ENCODE data around the gene ARHGAP20. TPM values are rescaled to one million over a fixed set of nuclear protein-coding genes. Genes with fewer than 3 reads are reported as not detected.

Gene ARHGAP20
- total RNA-seq (1 to 10 TPM in 1 of 2 donors, under 1 TPM in 1; 0.79 to 1.5 TPM), polyA plus RNA-seq (under 1 TPM; 0.46 to 0.67 TPM)

GRCh38 chr11:110711776-110712658 lies at the start of gene ARHGAP20:
ARHGAP20 (minus strand) TSS chr11:110712437; CDS start chr11:110712231, 206 bp downstream.
- Histone ChIP-seq H3K36me3 (ENCODE audit: control insufficient read depth in 4 of 4, insufficient read depth in 3 of 4, low read depth in 1 of 4, low read length in 3 of 4) (no peaks in the 10 kb centered on the region), H3K27ac (ENCODE audit: low read depth in 1 of 2, low read length in 2 of 2) (peak within 1 kb of the TSS; percentile 49 to 83), H3K27me3 (ENCODE audit: control insufficient read depth in 4 of 4, insufficient read depth in 4 of 4, low read length in 3 of 4) (no peaks in the 10 kb centered on the region), H3K9ac (ENCODE audit: low read depth in 1 of 2, low read length in 2 of 2) (peak within 1 kb of the TSS; percentile 25 to 33), H3K4me1 (ENCODE audit: control insufficient read depth in 4 of 4, insufficient read depth in 4 of 4, low read length in 3 of 4) (peaks cover 5 to 26% (median 13%) of the 10 kb centered on the region in 4 donors), H3K4me3 (ENCODE audit: low read depth in 1 of 3, low read length in 3 of 3) (peak within 1 kb of the TSS; percentile 70 to 84 (median 75)), H3K9me3 (ENCODE audit: control insufficient read depth in 4 of 4, low read length in 3 of 4) (no peaks in the 10 kb centered on the region)
- under 1% methylated on average over 109 of the region's 109 CpGs for WGBS
- no peak for TF ChIP-seq HNF4G (IDR thresholded peaks at IDR 0.05)
- TF ChIP-seq EGR1 (IDR thresholded peaks at IDR 0.05; ENCODE audit: low read depth in 2 of 2) = peak in 1 of 2 donors; percentile 69
- no peak for TF ChIP-seq JUND (IDR thresholded peaks at IDR 0.05)
- DNase-seq (ENCODE audit: low spot score) = peak; percentile 68

- no peaks in the 10 kb centered on the region for H3K9me3 ChIP-seq (ENCODE audit: control insufficient read depth in 4 of 4, low read length in 3 of 4)
- H3K36me3 ChIP-seq (ENCODE audit: control insufficient read depth in 4 of 4, insufficient read depth in 3 of 4, low read depth in 1 of 4, low read length in 3 of 4) = no peaks in the 10 kb centered on the region
- TF ChIP-seq GABPA (IDR thresholded peaks at IDR 0.05 in 1 of 2, conservative IDR thresholded peaks at IDR 0.05 in 1 of 2) (no peak), ZBTB33 (IDR thresholded peaks at IDR 0.05) (no peak), YY1 (IDR thresholded peaks at IDR 0.05) (no peak), FOXA1 (IDR thresholded peaks at IDR 0.05) (no peak), NR2F2 (IDR thresholded peaks at IDR 0.05) (no peak), CTCF (IDR thresholded peaks at IDR 0.05; ENCODE audit: low read depth, low read length, missing input control) (no peak), EGR1 (IDR thresholded peaks at IDR 0.05; ENCODE audit: low read depth in 2 of 2) (no peak), ATF3 (IDR thresholded peaks at IDR 0.05) (no peak), HNF4G (IDR thresholded peaks at IDR 0.05) (no peak)
- no peaks in the 10 kb centered on the region for H3K27me3 ChIP-seq (ENCODE audit: control insufficient read depth in 4 of 4, insufficient read depth in 4 of 4, low read length in 3 of 4)
- peaks cover 1 to 28% (median 21%) of the 10 kb centered on the region in 4 donors for H3K4me1 ChIP-seq (ENCODE audit: control insufficient read depth in 4 of 4, insufficient read depth in 4 of 4, low read length in 3 of 4)
- no peak overlapping the region for H3K27ac ChIP-seq (ENCODE audit: low read depth in 1 of 2, low read length in 2 of 2)
- H3K4me3 ChIP-seq (ENCODE audit: low read depth in 1 of 3, low read length in 3 of 3) = no peak overlapping the region
- no peak for DNase-seq (ENCODE audit: low spot score)
- 67% methylated on average over 1 of the region's 1 CpG for WGBS
- no peak overlapping the region for H3K9ac ChIP-seq (ENCODE audit: low read depth in 1 of 2, low read length in 2 of 2)
Measured at GRCh38 chr11:110761991-110762390, 49.8 kb upstream of the ARHGAP20 start.

GRCh38 chr11:110761131-110761530 lies 48.9 kb upstream of the ARHGAP20 start:
- Histone ChIP-seq H3K27me3 (ENCODE audit: control insufficient read depth in 4 of 4, insufficient read depth in 4 of 4, low read length in 3 of 4) (no peaks in the 10 kb centered on the region), H3K36me3 (ENCODE audit: control insufficient read depth in 4 of 4, insufficient read depth in 3 of 4, low read depth in 1 of 4, low read length in 3 of 4) (no peaks in the 10 kb centered on the region), H3K9me3 (ENCODE audit: control insufficient read depth in 4 of 4, low read length in 3 of 4) (no peaks in the 10 kb centered on the region), H3K4me3 (ENCODE audit: low read depth in 1 of 3, low read length in 3 of 3) (no peak overlapping the region), H3K9ac (ENCODE audit: low read depth in 1 of 2, low read length in 2 of 2) (no peak overlapping the region), H3K4me1 (ENCODE audit: control insufficient read depth in 4 of 4, insufficient read depth in 4 of 4, low read length in 3 of 4) (peaks cover 1 to 28% (median 21%) of the 10 kb centered on the region in 4 donors), H3K27ac (ENCODE audit: low read depth in 1 of 2, low read length in 2 of 2) (no peak overlapping the region)
- no peak for TF ChIP-seq ZBTB33 (IDR thresholded peaks at IDR 0.05)
- no peak for TF ChIP-seq ATF3 (IDR thresholded peaks at IDR 0.05)
- no peak for TF ChIP-seq HNF4G (IDR thresholded peaks at IDR 0.05)
- WGBS = 98% methylated on average over 2 of the region's 2 CpGs
- no peak for DNase-seq (ENCODE audit: low spot score)
